Measurements from ENCODE around the gene ZNF705A.
"Not testable (repeated sequence)": the region's sequence is repeated elsewhere in the genome, so short reads cannot be mapped to it uniquely, and the experiment has no call there.

Gene ZNF705A

GRCh38 chr12:8184206-8184605 lies 27.4 kb downstream of the ZNF705A start:
- not testable (repeated sequence) for DNase-seq (ENCODE audit: low spot score)

DNA sequence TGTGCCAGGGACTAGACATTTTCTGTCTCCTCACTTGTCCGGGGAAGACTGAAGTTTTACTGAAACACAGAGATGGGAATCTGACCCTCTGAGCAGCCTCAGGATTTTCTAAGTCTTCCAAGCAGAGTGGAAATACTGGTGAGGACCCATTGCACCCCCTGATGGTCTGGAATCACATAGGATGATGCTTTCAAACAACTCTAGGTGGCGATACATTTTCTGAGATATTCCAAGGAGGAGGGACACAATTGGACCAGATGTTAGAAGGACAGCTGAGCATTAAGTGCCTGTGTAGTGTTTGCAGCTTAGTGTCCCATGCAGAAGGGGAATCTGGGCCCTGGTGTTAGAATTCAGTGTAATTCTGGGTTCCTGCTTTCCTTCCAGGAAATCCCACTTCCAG lies 31.3 kb downstream of the ZNF705A start:
- DNase-seq (ENCODE audit: low spot score): not testable (repeated sequence)

DNA sequence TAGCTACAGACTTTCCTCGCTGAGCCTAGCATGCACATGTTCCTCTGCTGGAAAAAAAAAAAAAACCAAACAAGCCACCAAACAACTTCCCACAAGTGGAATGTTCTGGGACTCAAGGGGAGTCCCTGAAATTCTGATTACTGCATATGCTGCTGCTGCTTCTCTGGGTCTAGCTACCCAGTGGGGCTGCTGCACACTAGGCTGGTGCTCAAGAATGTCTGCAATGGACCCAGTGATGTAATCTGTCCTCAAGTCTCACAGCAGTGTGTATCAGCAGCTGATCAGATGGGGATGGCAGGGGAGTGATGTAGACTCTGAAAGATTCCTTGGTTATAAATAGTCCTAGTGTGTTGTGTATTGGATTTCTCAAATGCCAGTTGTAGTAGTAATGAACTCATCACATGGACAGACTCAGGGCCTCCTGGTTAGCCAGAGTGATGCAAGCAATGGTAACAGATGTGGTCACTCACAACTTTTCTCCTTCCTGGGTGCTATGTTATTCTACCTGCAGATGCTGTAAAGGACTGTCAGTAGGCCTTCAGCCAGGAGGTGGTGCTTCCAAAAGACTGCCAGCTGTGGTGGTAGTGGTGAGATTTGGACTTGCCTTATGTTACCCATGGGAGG lies 41.0 kb downstream of the ZNF705A start:
- DNase-seq (ENCODE audit: low spot score): not testable (repeated sequence)

DNA sequence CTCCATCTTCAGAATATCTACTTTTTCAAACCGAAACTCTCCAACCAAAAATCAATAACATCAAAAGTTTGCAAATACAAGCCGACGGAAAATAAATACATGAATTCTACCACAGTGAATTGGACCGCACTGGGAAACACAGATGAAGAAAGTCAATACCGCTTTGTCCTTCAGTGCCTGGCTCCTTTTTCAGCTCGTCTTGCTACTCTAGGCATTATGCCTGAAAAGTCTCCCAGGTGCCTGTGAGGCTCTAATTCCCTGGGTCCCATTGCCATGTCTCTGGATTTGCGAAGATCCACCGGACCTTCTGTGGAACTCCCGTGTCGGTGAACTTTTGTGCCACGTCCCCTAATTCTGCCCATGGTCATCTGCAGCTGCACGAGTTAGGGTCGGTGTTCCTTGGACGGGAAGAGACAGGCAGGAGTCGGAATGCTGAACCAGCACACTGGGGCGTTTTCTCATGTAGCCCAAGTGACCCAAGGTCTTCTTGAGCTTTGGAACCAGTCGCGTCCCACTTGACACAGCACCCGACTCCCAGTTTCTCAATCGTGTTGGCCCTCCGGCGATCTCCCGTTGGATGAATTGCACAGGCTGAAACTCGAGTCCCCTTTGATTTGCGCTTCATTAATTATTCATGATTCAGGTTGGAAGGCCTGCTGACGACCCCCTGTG lies 62.0 kb downstream of the ZNF705A start:
- DNase-seq (ENCODE audit: low spot score): not testable (repeated sequence)

DNA sequence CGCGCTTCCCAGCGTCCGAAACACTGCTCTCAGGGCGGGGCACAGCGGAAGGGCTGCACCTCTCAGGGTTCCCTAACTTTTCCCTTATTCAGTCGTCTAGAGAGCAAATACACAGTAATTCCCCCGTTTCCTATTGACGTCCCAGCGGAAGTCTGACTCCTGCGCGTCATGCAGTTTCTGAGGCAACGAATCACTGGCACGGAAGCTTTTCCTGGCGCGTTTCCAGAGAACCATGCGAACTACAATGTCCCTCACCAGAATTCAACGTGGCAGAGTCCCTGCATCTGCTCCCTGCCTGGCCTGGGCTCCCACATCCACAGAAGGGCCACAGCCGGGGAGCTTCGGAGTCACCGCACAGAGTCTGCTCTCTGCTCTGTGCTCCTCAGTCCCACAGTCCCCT lies 64.6 kb downstream of the ZNF705A start:
- not testable (repeated sequence) for DNase-seq (ENCODE audit: low spot score)

DNA sequence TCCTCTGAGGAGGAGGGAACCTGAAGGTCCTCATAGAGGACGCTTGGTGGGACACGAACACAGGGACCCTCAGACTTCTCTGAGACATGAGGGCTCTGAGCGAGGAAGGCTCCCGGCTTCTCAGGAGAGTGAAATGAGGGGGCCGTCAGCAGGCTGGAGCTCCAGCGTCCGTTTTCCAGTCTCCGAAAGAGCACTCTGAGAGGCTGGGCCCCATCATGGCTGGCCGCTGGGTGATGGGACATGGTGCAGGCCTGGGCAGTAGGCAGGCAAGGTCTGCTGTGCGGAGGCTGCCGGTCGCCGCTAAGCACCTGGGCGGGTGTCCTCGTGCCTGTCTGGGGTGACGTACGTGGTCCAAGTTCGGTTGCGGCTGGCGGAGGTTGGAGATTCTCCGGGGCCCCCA lies 65.0 kb downstream of the ZNF705A start:
- DNase-seq (ENCODE audit: low spot score): not testable (repeated sequence)

GRCh38 chr12:8222303-8222702 lies 65.5 kb downstream of the ZNF705A start:
- DNase-seq (ENCODE audit: low spot score): not testable (repeated sequence)

DNA sequence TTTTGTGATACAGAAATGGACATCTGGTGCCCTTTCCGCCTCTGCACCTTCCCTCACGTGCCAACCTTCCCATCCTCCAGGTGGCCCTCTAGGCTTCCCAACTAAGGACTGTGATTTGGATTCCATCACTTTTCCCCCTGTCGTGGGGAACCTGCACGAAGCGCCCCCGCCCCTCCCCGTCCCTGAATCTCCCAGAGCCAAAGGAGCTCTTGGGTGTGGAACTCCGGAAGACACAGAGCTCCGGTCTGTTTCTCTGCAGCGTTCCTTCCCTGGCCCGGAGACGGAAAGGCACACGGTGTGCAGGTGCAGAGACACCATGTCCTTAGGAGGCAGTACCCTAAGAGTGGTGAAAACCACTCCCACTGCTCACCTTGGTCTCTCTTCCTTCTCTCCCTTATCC lies 66.8 kb downstream of the ZNF705A start:
- not testable (repeated sequence) for DNase-seq (ENCODE audit: low spot score)

GRCh38 chr12:8224782-8225181 lies 68.0 kb downstream of the ZNF705A start:
- not testable (repeated sequence) for DNase-seq (ENCODE audit: low spot score)

DNA sequence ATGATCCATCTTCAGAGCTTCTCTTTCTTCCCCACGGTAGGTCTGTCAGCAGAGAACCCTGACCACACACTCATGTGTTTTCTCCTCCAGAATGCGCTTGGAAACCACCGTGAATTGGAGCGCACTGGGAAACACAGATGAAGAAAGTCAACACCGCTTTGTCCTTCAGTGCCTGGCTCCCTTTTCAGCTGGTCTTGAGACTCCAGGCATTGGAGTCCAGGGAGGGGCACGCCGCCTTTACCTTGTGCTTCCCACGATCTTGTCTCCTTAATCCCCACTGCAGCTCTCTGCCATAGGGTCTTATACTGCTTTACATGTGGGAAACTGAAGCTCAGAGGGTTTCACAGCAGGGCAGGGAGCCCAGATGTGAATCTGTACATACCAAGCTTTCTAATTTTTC lies 69.5 kb downstream of the ZNF705A start:
- DNase-seq (ENCODE audit: low spot score): no peak

DNA sequence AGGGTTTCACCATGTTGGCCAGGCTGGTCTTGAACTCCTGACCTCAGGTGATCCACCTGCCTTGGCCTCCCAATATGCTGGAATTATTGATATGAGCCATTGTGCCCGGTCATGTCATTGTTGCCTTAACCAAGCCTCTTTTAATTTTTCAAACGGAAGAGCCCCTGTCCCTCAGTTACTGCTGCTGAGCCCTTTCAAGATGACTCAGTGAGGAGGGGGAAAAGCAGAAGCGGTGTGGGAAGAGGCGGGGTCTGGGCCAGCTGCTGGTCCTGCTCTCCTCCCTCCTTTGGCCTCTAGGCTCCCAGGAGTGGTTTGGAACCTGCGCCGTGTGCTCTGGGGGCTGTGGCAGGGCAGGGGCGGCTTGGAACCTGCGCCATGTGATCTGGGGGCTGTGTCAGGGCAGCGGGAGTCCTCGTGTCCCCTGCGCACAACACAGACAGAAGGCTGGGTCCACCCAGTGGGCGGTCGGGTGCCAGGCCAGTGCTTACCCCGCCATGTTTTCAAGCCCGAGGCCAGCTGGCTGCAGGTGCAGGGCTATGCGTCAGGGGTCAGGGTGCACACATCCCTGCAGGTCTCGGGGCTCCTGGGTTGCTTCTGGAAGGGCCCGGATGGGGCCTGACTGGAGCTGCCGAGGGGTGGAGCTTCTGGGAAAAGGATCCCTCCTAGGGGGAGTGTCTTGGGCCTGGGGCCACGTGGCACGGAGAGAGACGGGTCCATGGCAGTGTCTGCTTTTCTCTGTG lies 70.3 kb downstream of the ZNF705A start, which contains the start of gene FAM90A1:
Gene FAM90A1, minus strand, starts transcription at position 627 of the 740 bp plus-strand sequence. CDS start 2,786 bp downstream, outside the sequence.
- DNase-seq (ENCODE audit: low spot score): not testable (repeated sequence)

DNA sequence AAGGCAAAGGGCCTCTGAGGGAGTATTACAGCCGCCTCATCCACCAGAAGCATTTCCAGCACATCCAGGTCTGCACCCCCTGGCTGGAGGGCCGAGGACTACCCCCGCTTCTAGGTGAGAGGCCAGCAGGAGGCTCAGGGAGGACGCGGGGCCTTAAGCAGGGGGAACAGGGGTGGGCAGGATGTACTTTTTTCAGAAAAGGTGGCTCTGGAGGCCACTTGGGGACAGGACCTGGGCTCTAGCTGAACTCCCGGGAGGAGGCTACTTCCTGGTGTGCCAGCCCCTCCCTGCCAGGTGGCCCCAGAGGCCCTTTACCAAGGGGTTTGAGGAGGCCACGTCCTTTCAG lies 70.9 kb downstream of the ZNF705A start:
- not testable (repeated sequence) for DNase-seq (ENCODE audit: low spot score)

GRCh38 chr12:8228607-8229006 lies 71.8 kb downstream of the ZNF705A start:
- DNase-seq (ENCODE audit: low spot score): not testable (repeated sequence)

GRCh38 chr12:8229486-8229885 lies 72.7 kb downstream of the ZNF705A start:
- not testable (repeated sequence) for DNase-seq (ENCODE audit: low spot score)
